GM23338 (cell line): ENCODE data around the gene PRDX6. TPM values are rescaled to one million over a fixed set of nuclear protein-coding genes. Genes with fewer than 3 reads are reported as not detected.
A peak's percentile ranks its signal among the peaks of the same experiment; 100 is the strongest.

Experiments
- ATAC-seq: fragments of 200-7000 bp; cut with Tn5 transposase; 3 replicates; pipeline ENCODE4 v1.9.1; 2020
- DNase-seq: peaks from one replicate; pipeline ENCODE4 v3.0.0-alpha.2; 2015; ENCODE audit warnings: low spot score
- H2AFZ ChIP-seq: fragments of 200-600 bp; sonication (generic); 2 replicates; pipeline ENCODE4 v1.8.0; 2016; ENCODE audit warnings: antibody characterized with exemption, mild to moderate bottlenecking, moderate library complexity
- H3F3A ChIP-seq: fragments of 200-600 bp; sonication (generic); replicated peaks from 2 replicates; pipeline ENCODE4 v1.8.0; 2017; ENCODE audit warnings: antibody characterized with exemption, mixed run types, low read depth
- H3K27ac ChIP-seq: fragments of 200-600 bp; sonication (generic); 2 replicates; pipeline ENCODE4 v1.6.1; 2016; ENCODE audit warnings: low read depth
- H3K27me3 ChIP-seq: fragments of 200-600 bp; sonication (generic); 2 replicates; pipeline ENCODE4 v1.8.0; 2016; ENCODE audit warnings: mild to moderate bottlenecking, mixed run types, moderate library complexity; ENCODE audit not compliant: insufficient read depth
- H3K36me3 ChIP-seq: fragments of 200-600 bp; sonication (generic); 2 replicates; pipeline ENCODE4 v1.8.0; 2016; ENCODE audit warnings: mild to moderate bottlenecking; ENCODE audit not compliant: insufficient read depth
- H3K4me1 ChIP-seq: fragments of 200-600 bp; sonication (generic); 2 replicates; pipeline ENCODE4 v1.8.0; 2016; ENCODE audit warnings: mild to moderate bottlenecking, moderate library complexity; ENCODE audit not compliant: insufficient read depth
- H3K4me2 ChIP-seq: fragments of 200-600 bp; sonication (generic); 2 replicates; pipeline ENCODE4 v1.7.1; 2017; ENCODE audit warnings: mixed run types
- H3K4me3 ChIP-seq: fragments of 200-600 bp; sonication (generic); 2 replicates; pipeline ENCODE4 v1.6.1; 2016; ENCODE audit warnings: mixed run types
- H3K79me2 ChIP-seq: fragments of 200-600 bp; sonication (generic); replicated peaks from 2 replicates; pipeline ENCODE4 v1.8.0; 2017; ENCODE audit warnings: mild to moderate bottlenecking; ENCODE audit not compliant: insufficient read depth
- H3K9me2 ChIP-seq: fragments of 200-600 bp; sonication (generic); 2 replicates; pipeline ENCODE4 v1.8.0; 2017; ENCODE audit not compliant: insufficient read depth
- H4K20me1 ChIP-seq: fragments of 200-600 bp; sonication (generic); replicated peaks from 2 replicates; pipeline ENCODE4 v1.8.0; 2017; ENCODE audit warnings: mild to moderate bottlenecking; ENCODE audit not compliant: insufficient read depth
- H3K27ac Mint-ChIP-seq: 2 replicates; pipeline ENCODE4 v1.8.0; 2020; ENCODE audit warnings: inconsistent platforms, mild to moderate bottlenecking, moderate library complexity, mixed read lengths
- H3K27me3 Mint-ChIP-seq: 3 replicates; pipeline ENCODE4 v1.8.0; 2022; ENCODE audit warnings: low read depth, mild to moderate bottlenecking, moderate library complexity, mixed read lengths, inconsistent platforms; ENCODE audit not compliant: insufficient read depth, poor library complexity
- H3K36me3 Mint-ChIP-seq: 3 replicates; pipeline ENCODE4 v1.8.0; 2021; ENCODE audit warnings: low read depth, mild to moderate bottlenecking, inconsistent platforms, moderate library complexity, mixed read lengths
- H3K4me1 Mint-ChIP-seq: 3 replicates; pipeline ENCODE4 v1.8.0; 2020; ENCODE audit warnings: mild to moderate bottlenecking, inconsistent platforms, mixed read lengths
- H3K4me3 Mint-ChIP-seq: 3 replicates; pipeline ENCODE4 v1.8.0; 2021; ENCODE audit warnings: moderate library complexity, mild to moderate bottlenecking, inconsistent platforms, mixed read lengths
- H3K9me3 Mint-ChIP-seq: 3 replicates; pipeline ENCODE4 v1.8.0; 2020; ENCODE audit warnings: moderate library complexity, mild to moderate bottlenecking, inconsistent platforms, mixed read lengths
- CREB1 ChIP-seq: fragments of 250-450 bp; sonication (Bioruptor Pico); IDR thresholded peaks from 2 replicates; pipeline ENCODE4 v1.5.0; 2020; ENCODE audit warnings: low read depth, mild to moderate bottlenecking, moderate library complexity
- JUNB ChIP-seq: IDR thresholded peaks from one replicate; pipeline ENCODE4 v1.6.1; 2016; ENCODE audit warnings: antibody characterized with exemption; ENCODE audit not compliant: unreplicated experiment
- ZNF331 ChIP-seq: fragments of 250-450 bp; sonication (Bioruptor Pico); IDR thresholded peaks from 2 replicates; pipeline ENCODE4 v1.5.0; 2020; ENCODE audit warnings: low read depth, mild to moderate bottlenecking, moderate library complexity
- polyA plus RNA-seq: library from polyadenylated mRNA; unstranded; fragments of >200 nt; fragmentation: Nextera tagmentation; extraction: Ambion mirVana; gene quantifications from 2 replicates; pipeline ENCODE4 v1.2.1, GENCODE V29; 2016
- total RNA-seq: library from RNA; depleted of rRNA; stranded (reverse); fragments of >200 nt; shearing (Covaris generic); gene quantifications from 2 replicates; pipeline ENCODE4 v1.2.3, GENCODE V29; 2014; rRNA removed

The PRDX6 gene
- total and polyA plus RNA-seq, 2 experiments from 2014 or later, result 516 to 746 TPM

GRCh38 chr1:173532237-173532636 lies 55.1 kb downstream of the PRDX6 start:
- DNase-seq, result no peak
- no peaks in the 10 kb centered on the region for H3K79me2 ChIP-seq
- H3K9me3 Mint-ChIP-seq, result no peaks in the 10 kb centered on the region
- no peaks in the 10 kb centered on the region for H3K36me3 Mint-ChIP-seq
- H3K9me2 ChIP-seq, result no peaks in the 10 kb centered on the region
- no peak for ATAC-seq
- no peaks in the 10 kb centered on the region for H3K36me3 ChIP-seq
- no peak overlapping the region for H2AFZ ChIP-seq
- H3K27ac Mint-ChIP-seq, result no peak overlapping the region
- no peak for TF ChIP-seq JUNB
- peaks cover 2% of the 10 kb centered on the region for H3K27me3 Mint-ChIP-seq
- no peaks in the 10 kb centered on the region for H4K20me1 ChIP-seq
- no peak overlapping the region for H3K27ac ChIP-seq
- H3K4me2 ChIP-seq, result no peak overlapping the region
- H3F3A ChIP-seq, result no peaks in the 10 kb centered on the region
- H3K4me1 ChIP-seq, result peaks cover 37% of the 10 kb centered on the region
- peaks cover 31% of the 10 kb centered on the region for H3K4me1 Mint-ChIP-seq
- H3K27me3 ChIP-seq, result no peaks in the 10 kb centered on the region
- H3K4me3 Mint-ChIP-seq, result no peak overlapping the region
- H3K4me3 ChIP-seq, result no peak overlapping the region

GRCh38 chr1:173536223-173536622 lies 59.1 kb downstream of the PRDX6 start:
- H3K9me2 ChIP-seq, result peaks cover 2% of the 10 kb centered on the region; the same call in 1 of the 2 replicates
- no peak overlapping the region for H3K27ac ChIP-seq
- TF ChIP-seq CREB1 (CRISPR knock-in tag), result no peak
- TF ChIP-seq ZNF331 (CRISPR knock-in tag), result no peak
- H3K4me3 ChIP-seq, result no peak overlapping the region
- H3K27ac Mint-ChIP-seq, result no peak overlapping the region
- H3F3A ChIP-seq, result no peaks in the 10 kb centered on the region
- H3K4me1 ChIP-seq, result peaks cover 12% of the 10 kb centered on the region
- no peaks in the 10 kb centered on the region for H3K36me3 Mint-ChIP-seq
- no peaks in the 10 kb centered on the region for H4K20me1 ChIP-seq
- H3K27me3 ChIP-seq, result no peaks in the 10 kb centered on the region
- no peak overlapping the region for H3K4me3 Mint-ChIP-seq
- H3K27me3 Mint-ChIP-seq, result no peaks in the 10 kb centered on the region
- no peak overlapping the region for H3K4me2 ChIP-seq
- H3K4me1 Mint-ChIP-seq, result peaks cover 8% of the 10 kb centered on the region; the same call in 2 of the 3 replicates
- H3K36me3 ChIP-seq, result no peaks in the 10 kb centered on the region
- peaks cover 3% of the 10 kb centered on the region; the same call in 2 of the 3 replicates for H3K9me3 Mint-ChIP-seq
- DNase-seq, result no peak
- no peaks in the 10 kb centered on the region for H3K79me2 ChIP-seq
- no peak for ATAC-seq
- 0 out of 2 replicates have a peak overlapping the region, but pooled peaks have one; percentile 15 for H2AFZ ChIP-seq

Other genes with a start within 250 kb of the PRDX6 start
- gene SLC9C2, start 125.7 kb downstream of the PRDX6 start, total RNA-seq, result 1.1 TPM in 1 of 2 replicates, not detected in the other
- not detected in 2 replicates for gene SLC9C2, start 125.7 kb downstream of the PRDX6 start, polyA plus RNA-seq
- not detected in 2 replicates for gene TEX50, start 158.0 kb downstream of the PRDX6 start, total RNA-seq
- gene TEX50, start 158.0 kb downstream of the PRDX6 start, polyA plus RNA-seq, result not detected in 2 replicates
- 1.5 and 2.0 TPM in 2 replicates for gene ANKRD45, start 192.5 kb downstream of the PRDX6 start, total RNA-seq
- gene ANKRD45, start 192.5 kb downstream of the PRDX6 start, polyA plus RNA-seq, result 1.0 and 2.3 TPM in 2 replicates
- gene KLHL20, start 237.6 kb downstream of the PRDX6 start, total RNA-seq, result 7.9 and 14.5 TPM in 2 replicates
- gene KLHL20, start 237.6 kb downstream of the PRDX6 start, polyA plus RNA-seq, result 11.8 and 12.3 TPM in 2 replicates